A673 (cell line): Measurements from ENCODE around the gene PAPOLB. TPM values are rescaled to one million over a fixed set of nuclear protein-coding genes. Genes with fewer than 3 reads are reported as not detected.

ENCODE experiments used
- BruUV-seq: library from RNA; stranded (reverse); fragments of 400-500 nt; replicated peaks from 2 replicates; lab custom pipeline; 2021; lab: Mats Ljungman, UMichigan
- CTCF ChIA-PET: fragments of 300-600 bp; sonication (Branson Sonifier 250); formaldehyde crosslinking; loops from one replicate; lab custom pipeline; 2022; ENCODE audit warnings: antibody characterized with exemption; lab: Charles Lee
- POLR2A ChIA-PET: fragments of 300-600 bp; sonication (Branson Sonifier 250); formaldehyde crosslinking; loops from one replicate; lab custom pipeline; 2022; ENCODE audit warnings: antibody characterized with exemption; ENCODE audit not compliant: low non-redundant PET; lab: Charles Lee
- DNase-seq: peaks from one replicate; pipeline ENCODE4 v3.0.0-alpha.2; 2015; ENCODE audit warnings: low spot score
- H3K27ac ChIP-seq: fragments of 200-600 bp; sonication (generic); 2 replicates; pipeline ENCODE4 v1.5.1; 2016; ENCODE audit warnings: mixed run types, low read depth, mild to moderate bottlenecking, mixed read lengths, antibody characterized with exemption, low read length; ENCODE audit not compliant: poor library complexity, severe bottlenecking
- H3K27me3 ChIP-seq: fragments of 200-600 bp; sonication (generic); replicated peaks from 2 replicates; pipeline ENCODE4 v1.6.1; 2017; ENCODE audit warnings: mixed run types, low read depth, mild to moderate bottlenecking, mixed read lengths, antibody characterized with exemption, low read length; ENCODE audit not compliant: insufficient read depth, poor library complexity
- H3K36me3 ChIP-seq: fragments of 200-600 bp; sonication (generic); 2 replicates; pipeline ENCODE4 v1.6.1; 2016; ENCODE audit warnings: mixed run types, mild to moderate bottlenecking, mixed read lengths, antibody characterized with exemption, low read length; ENCODE audit not compliant: insufficient read depth, poor library complexity, severe bottlenecking
- H3K4me1 ChIP-seq: fragments of 200-600 bp; sonication (generic); 2 replicates; pipeline ENCODE4 v1.6.1; 2017; ENCODE audit warnings: mixed run types, mild to moderate bottlenecking, mixed read lengths, antibody characterized with exemption, low read length; ENCODE audit not compliant: insufficient read depth, poor library complexity, severe bottlenecking
- H3K4me3 ChIP-seq: fragments of 200-600 bp; sonication (generic); 2 replicates; pipeline ENCODE4 v1.5.1; 2016; ENCODE audit warnings: low read depth, mixed run types, mild to moderate bottlenecking, mixed read lengths, low read length; ENCODE audit not compliant: poor library complexity, severe bottlenecking
- H3K9me3 ChIP-seq: fragments of 200-600 bp; sonication (generic); 2 replicates; pipeline ENCODE4 v1.6.1; 2016; ENCODE audit warnings: mixed run types, low read depth, mild to moderate bottlenecking, mixed read lengths, antibody characterized with exemption, low read length; ENCODE audit not compliant: poor library complexity, severe bottlenecking
- CTCF ChIP-seq: fragments of 300-800, 200-600 bp; sonication (generic); conservative IDR thresholded peaks from 2 replicates; pipeline ENCODE4 v1.5.1; 2017; ENCODE audit warnings: low read depth, mild to moderate bottlenecking, antibody characterized with exemption, low read length, moderate library complexity, mixed read lengths
- EZH2 ChIP-seq: fragments of 200-600 bp; sonication (generic); IDR thresholded peaks from 2 replicates; pipeline ENCODE4 v1.6.1; 2017; ENCODE audit warnings: borderline replicate concordance, low read depth, mild to moderate bottlenecking, mixed read lengths, antibody characterized with exemption, low read length; ENCODE audit not compliant: poor library complexity, severe bottlenecking
- intact Hi-C: fragments of 100-400 bp; cut with micrococcal nuclease; formaldehyde crosslinking; loops from one replicate; pipeline ENCODE4 v1.10.0; 2022; ENCODE audit not compliant: unreplicated experiment
- total RNA-seq: library from RNA; stranded (reverse); gene quantifications from 2 replicates; pipeline ENCODE4 v1.2.3, GENCODE V29; 2021

Gene PAPOLB
- total RNA-seq, 1 experiment from 2014 or later, result 0.17 TPM

GRCh38 chr7:4854916-4855315 lies 6.9 kb downstream of the PAPOLB start:
- TF ChIP-seq CTCF (no peak), EZH2 (no peak)
- DNase-seq, result no peak
- no peaks in the 10 kb centered on the region for H3K36me3 ChIP-seq
- no peak overlapping the region for H3K27ac ChIP-seq
- ChIA-PET POLR2A (no interaction called here), CTCF (no interaction called here)
- BruUV-seq, result no TSS peak
- H3K27me3 ChIP-seq, result no peaks in the 10 kb centered on the region
- no peaks in the 10 kb centered on the region for H3K9me3 ChIP-seq
- H3K4me1 ChIP-seq, result no peaks in the 10 kb centered on the region
- H3K4me3 ChIP-seq, result no peak overlapping the region
- intact Hi-C loops, result no loop called here

DNA sequence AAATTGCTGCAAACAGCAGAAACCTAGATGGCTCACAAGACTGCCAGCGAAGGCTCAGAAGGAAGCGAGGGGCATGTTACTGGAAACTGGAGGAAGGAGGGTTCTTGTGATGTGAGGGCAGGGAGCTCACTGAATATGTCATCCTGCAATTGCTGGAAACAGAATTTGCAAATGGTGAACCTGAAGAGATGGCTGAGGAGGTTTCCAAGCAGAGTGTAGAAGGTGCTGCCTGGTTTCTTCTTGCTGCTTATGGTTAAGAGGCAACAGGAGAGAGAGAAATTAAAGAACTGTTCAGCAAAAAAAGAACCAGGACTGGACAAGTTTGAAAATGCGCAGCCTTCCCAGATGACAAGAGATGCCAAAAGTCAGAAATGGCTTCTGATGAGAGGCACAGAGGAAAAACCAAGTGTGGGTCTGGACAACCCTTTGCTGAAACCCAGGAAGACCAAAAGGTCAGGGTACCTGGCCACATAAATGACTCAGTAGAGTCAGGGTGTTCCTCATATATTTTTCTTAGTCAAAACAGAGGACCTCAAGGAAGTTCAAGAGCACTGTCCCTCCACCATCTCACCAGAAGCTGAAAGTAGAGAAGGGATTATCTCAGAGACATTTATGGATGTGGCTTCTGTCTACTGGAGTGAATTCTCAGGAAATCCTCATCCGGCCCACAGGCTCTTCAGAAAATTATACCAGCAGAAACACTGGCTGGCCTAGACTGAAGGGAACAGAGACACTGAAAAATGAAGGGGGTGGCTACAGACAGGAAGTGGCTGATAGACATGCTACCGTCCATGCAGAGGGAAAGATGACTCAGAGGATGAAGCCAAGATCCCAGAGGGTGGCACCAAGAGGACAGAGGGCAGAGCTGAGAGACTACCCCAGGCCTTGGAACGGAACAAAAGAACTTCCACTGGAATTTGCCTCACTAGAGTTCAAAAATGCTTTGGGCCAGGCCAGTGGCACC lies 10.1 kb downstream of the PAPOLB start:
- ChIA-PET CTCF (no interaction called here), POLR2A (no interaction called here)
- Histone ChIP-seq H3K4me1 (no peaks in the 10 kb centered on the region), H3K36me3 (no peaks in the 10 kb centered on the region), H3K27me3 (no peaks in the 10 kb centered on the region), H3K9me3 (no peaks in the 10 kb centered on the region), H3K27ac (no peak overlapping the region), H3K4me3 (no peak overlapping the region)
- TF ChIP-seq CTCF (no peak), EZH2 (no peak)
- BruUV-seq, result no TSS peak
- peak; percentile 51 for DNase-seq
- intact Hi-C loops, result no loop called here

DNA sequence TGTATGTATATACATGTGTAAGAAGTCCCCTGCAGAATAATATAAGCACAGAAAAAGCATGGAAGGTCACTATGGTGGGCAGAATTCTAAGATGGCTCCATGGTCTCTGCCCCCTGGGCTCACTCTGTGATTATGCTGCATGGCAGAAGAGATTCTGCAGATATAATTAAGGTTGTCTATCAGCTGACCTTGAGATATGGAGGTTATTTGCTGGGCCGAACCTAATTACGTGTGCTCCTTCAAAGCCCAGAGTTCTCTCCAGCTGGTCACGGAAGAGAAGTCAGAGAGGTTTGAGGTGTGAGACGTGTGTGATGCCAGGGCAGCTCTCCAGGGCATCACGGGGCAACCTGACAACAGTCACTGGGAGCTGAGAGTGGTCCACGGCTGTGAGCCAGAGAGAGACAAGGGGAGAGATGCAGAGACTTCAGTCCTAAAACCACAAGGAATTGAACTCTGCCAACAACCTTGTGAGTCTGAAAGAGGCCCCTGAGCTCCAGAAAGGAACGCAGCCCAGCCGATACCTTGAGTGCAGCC lies 11.5 kb downstream of the PAPOLB start:
- no peak overlapping the region for H3K4me3 ChIP-seq
- ChIA-PET CTCF (no interaction called here), POLR2A (no interaction called here)
- DNase-seq, result no peak
- TF ChIP-seq CTCF, result no peak
- TF ChIP-seq EZH2, result no peak
- no peaks in the 10 kb centered on the region for H3K27me3 ChIP-seq
- H3K27ac ChIP-seq, result no peak overlapping the region
- no peaks in the 10 kb centered on the region for H3K36me3 ChIP-seq
- no peaks in the 10 kb centered on the region for H3K9me3 ChIP-seq
- H3K4me1 ChIP-seq, result no peaks in the 10 kb centered on the region
- intact Hi-C loops, result no loop called here
- no TSS peak for BruUV-seq
